Liver (tissue), 9 donors: ENCODE measurements around the gene PCYT1A. TPM values are rescaled to one million over a fixed set of nuclear protein-coding genes. Genes with fewer than 3 reads are reported as not detected.

Source experiments
- DNase-seq: peaks from one replicate; pipeline ENCODE4 v3.0.0-alpha.2; 2017; ENCODE audit warnings: low spot score
- H3K27ac ChIP-seq, 2 donors: one replicate each; pipeline ENCODE4 v1.7.0; 2013; ENCODE audit warnings: inconsistent platforms in 2 of 2, low read length in 2 of 2, control low read depth in 1 of 2, low read depth in 1 of 2, mild to moderate bottlenecking in 1 of 2
- H3K27me3 ChIP-seq, 4 donors: one replicate each; pipeline versions ENCODE4 v1.6.1 to v1.7.0; 2013; ENCODE audit warnings: low read length in 3 of 4, inconsistent platforms in 1 of 4, mild to moderate bottlenecking in 1 of 4, moderate library complexity in 1 of 4; ENCODE audit not compliant: control insufficient read depth in 4 of 4, insufficient read depth in 4 of 4
- H3K36me3 ChIP-seq, 4 donors: one replicate each; pipeline versions ENCODE4 v1.6.1 to v1.7.0; 2013; ENCODE audit warnings: low read length in 3 of 4, mild to moderate bottlenecking in 3 of 4, low read depth in 1 of 4, moderate library complexity in 1 of 4; ENCODE audit not compliant: control insufficient read depth in 4 of 4, insufficient read depth in 3 of 4
- H3K4me1 ChIP-seq, 4 donors: one replicate each; pipeline versions ENCODE4 v1.6.1 to v1.7.0; 2013; ENCODE audit warnings: low read length in 3 of 4, mild to moderate bottlenecking in 3 of 4, moderate library complexity in 1 of 4; ENCODE audit not compliant: control insufficient read depth in 4 of 4, insufficient read depth in 4 of 4
- H3K4me3 ChIP-seq, 3 donors: one replicate each; pipeline versions ENCODE4 v1.6.1 to v1.7.0; 2013; ENCODE audit warnings: low read length in 3 of 3, control low read depth in 1 of 3, low read depth in 1 of 3, mild to moderate bottlenecking in 1 of 3
- H3K9ac ChIP-seq, 2 donors: one replicate each; pipeline ENCODE4 v1.7.0; 2013; ENCODE audit warnings: low read length in 2 of 2, mild to moderate bottlenecking in 2 of 2, moderate library complexity in 2 of 2, control low read depth in 1 of 2, low read depth in 1 of 2
- H3K9me3 ChIP-seq, 4 donors: one replicate each; pipeline versions ENCODE4 v1.6.1 to v1.7.0; 2013; ENCODE audit warnings: low read length in 3 of 4; ENCODE audit not compliant: control insufficient read depth in 4 of 4
- EGR1 ChIP-seq, 2 donors: IDR thresholded peaks; 2 replicates each; pipeline ENCODE4 v1.6.1; 2016 to 2018; ENCODE audit warnings: antibody characterized with exemption in 2 of 2, low read depth in 2 of 2
- FOXA2 ChIP-seq: IDR thresholded peaks from 2 replicates; pipeline ENCODE4 v1.6.1; 2016; ENCODE audit warnings: antibody characterized with exemption
- HNF4A ChIP-seq, 2 donors: conservative IDR thresholded peaks; 2 replicates each; pipeline ENCODE4 v1.6.1; 2016; ENCODE audit warnings: antibody characterized with exemption in 2 of 2, mild to moderate bottlenecking in 2 of 2
- HNF4G ChIP-seq: IDR thresholded peaks from 2 replicates; pipeline ENCODE4 v1.6.1; 2016; ENCODE audit warnings: antibody characterized with exemption
- JUND ChIP-seq, 2 donors: IDR thresholded peaks; 2 replicates each; pipeline ENCODE4 v1.6.1; 2016; ENCODE audit warnings: antibody characterized with exemption in 2 of 2
- NR2F2 ChIP-seq: IDR thresholded peaks from 2 replicates; pipeline ENCODE4 v1.6.1; 2016; ENCODE audit warnings: antibody characterized with exemption
- SP1 ChIP-seq: IDR thresholded peaks from 2 replicates; pipeline ENCODE4 v1.6.1; 2018; ENCODE audit warnings: antibody characterized with exemption, mild to moderate bottlenecking
- TAF1 ChIP-seq: conservative IDR thresholded peaks from 2 replicates; pipeline ENCODE4 v1.6.1; 2016; ENCODE audit warnings: antibody characterized with exemption, mild to moderate bottlenecking
- WGBS: extraction: QIAGEN DNeasy Blood & Tissue Kit; methylation state at CpG from one replicate; pipeline ENCODE4 v1.1.7; 2013; 5-methylcytosine and 5-hydroxymethylcytosine counted together
- polyA plus RNA-seq, 2 donors: library from polyadenylated mRNA; stranded (reverse) in 1 of 2; unstranded in 1 of 2; fragments of 200-250 nt in 1 of 2; fragments of >200 nt in 1 of 2; fragmentation: Nextera tagmentation in 1 of 2; extraction: Ambion mirVana in 1 of 2; gene quantifications; one replicate each; pipeline versions ENCODE4 v1.2.1 to v1.2.3, GENCODE V29; 2013 to 2015
- total RNA-seq, 2 donors: library from RNA; depleted of rRNA; stranded (reverse); fragments of >200 nt; gene quantifications; one replicate each; pipeline ENCODE4 v1.2.3, GENCODE V29; 2014
- TF ChIP-seq, protein P1 (sequence below): IDR thresholded peaks from 2 replicates; pipeline ENCODE4 v1.6.1; 2016; ENCODE audit warnings: antibody characterized with exemption
- TF ChIP-seq, protein P2 (sequence below): IDR thresholded peaks from 2 replicates; pipeline ENCODE4 v1.6.1; 2016; ENCODE audit warnings: antibody characterized with exemption, mild to moderate bottlenecking
- TF ChIP-seq, protein P3 (sequence below): IDR thresholded peaks from 2 replicates; pipeline ENCODE4 v1.6.1; 2016; ENCODE audit warnings: antibody characterized with exemption
- TF ChIP-seq, protein P4 (sequence below): fragments of 150-350 bp; IDR thresholded peaks from 2 replicates; pipeline ENCODE4 v1.5.1; 2017; ENCODE audit warnings: improper control_type of control experiment, low read depth, low read length; ENCODE audit not compliant: missing input control
- donor health status: healthy.
- donor health status: healthy.
- donor health status: healthy.
- donor health status: healthy.
- donor health status: healthy.

The PCYT1A gene
- total and polyA plus RNA-seq, 4 donors, result 12.5 to 56.8 (median 24.3) TPM

DNA sequence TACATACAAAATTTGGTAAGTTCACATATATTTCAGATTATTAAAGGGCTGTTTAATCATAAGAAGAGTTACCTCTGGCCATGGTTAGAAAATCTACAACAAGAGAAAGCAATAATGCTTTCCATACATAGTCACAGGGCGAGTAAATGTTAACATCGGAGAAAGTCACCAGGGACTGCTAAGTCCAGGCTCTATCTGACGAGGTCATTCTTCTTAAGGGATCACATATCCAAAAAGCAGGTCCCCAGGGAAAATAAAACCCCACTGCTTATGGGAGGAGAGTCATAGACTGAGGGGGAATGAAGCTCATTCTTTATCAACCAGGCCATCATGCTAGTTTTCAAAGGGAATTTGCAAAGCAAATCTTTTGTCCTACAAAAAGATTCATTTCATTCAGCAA, 3.1 kb downstream of the PCYT1A start:
- DNase-seq, result no peak
- WGBS, result 94% methylated on average over 3 of the region's 3 CpGs

DNA sequence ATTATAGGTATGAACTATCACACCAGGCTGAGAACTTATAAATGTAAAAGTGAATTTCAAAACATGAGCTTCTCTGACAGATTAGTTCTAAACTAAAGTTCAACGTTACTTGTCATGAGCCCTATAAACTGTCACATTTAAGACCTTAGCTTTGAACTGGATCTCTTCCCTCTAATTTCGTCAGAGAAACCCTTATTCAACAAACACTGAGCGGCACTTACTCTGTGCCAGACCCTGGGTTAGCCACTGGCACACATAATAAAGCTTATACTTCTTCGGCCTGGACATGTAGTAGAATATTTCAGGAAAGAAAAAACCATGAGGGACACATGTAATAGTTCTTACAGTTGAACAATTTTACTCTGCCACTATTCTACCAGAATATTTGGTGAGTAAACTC, 5.6 kb downstream of the PCYT1A start:
- 36% methylated on average over 4 of the region's 4 CpGs for WGBS
- H3K27me3 ChIP-seq, result no peaks in the 10 kb centered on the region
- no peak for DNase-seq
- no peaks in the 10 kb centered on the region for H3K9me3 ChIP-seq
- TF ChIP-seq HNF4A (conservative IDR thresholded peaks at IDR 0.05) (peak in 1 of 2 donors; percentile 7), EGR1 (IDR thresholded peaks at IDR 0.05; ENCODE audit: low read depth in 2 of 2) (no peak), HNF4G (no peak), FOXA2 (no peak)
- TF ChIP-seq, protein P1, sequence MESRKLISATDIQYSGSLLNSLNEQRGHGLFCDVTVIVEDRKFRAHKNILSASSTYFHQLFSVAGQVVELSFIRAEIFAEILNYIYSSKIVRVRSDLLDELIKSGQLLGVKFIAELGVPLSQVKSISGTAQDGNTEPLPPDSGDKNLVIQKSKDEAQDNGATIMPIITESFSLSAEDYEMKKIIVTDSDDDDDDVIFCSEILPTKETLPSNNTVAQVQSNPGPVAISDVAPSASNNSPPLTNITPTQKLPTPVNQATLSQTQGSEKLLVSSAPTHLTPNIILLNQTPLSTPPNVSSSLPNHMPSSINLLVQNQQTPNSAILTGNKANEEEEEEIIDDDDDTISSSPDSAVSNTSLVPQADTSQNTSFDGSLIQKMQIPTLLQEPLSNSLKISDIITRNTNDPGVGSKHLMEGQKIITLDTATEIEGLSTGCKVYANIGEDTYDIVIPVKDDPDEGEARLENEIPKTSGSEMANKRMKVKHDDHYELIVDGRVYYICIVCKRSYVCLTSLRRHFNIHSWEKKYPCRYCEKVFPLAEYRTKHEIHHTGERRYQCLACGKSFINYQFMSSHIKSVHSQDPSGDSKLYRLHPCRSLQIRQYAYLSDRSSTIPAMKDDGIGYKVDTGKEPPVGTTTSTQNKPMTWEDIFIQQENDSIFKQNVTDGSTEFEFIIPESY, result no peak
- H3K4me1 ChIP-seq, result peaks cover 9 to 43% (median 28%) of the 10 kb centered on the region in 4 donors
- H3K9ac ChIP-seq, result no peak overlapping the region
- no peak overlapping the region for H3K4me3 ChIP-seq
- peak overlapping the region in 1 of 2 donors; percentile 5 for H3K27ac ChIP-seq
- no peaks in the 10 kb centered on the region for H3K36me3 ChIP-seq

More for the DNA sequence above, 3.1 kb downstream of the PCYT1A start:
- H3K9me3 ChIP-seq, result no peaks in the 10 kb centered on the region
- no peak overlapping the region for H3K9ac ChIP-seq
- TF ChIP-seq SP1 (no peak), NR2F2 (no peak), FOXA2 (no peak)
- TF ChIP-seq, protein P2, sequence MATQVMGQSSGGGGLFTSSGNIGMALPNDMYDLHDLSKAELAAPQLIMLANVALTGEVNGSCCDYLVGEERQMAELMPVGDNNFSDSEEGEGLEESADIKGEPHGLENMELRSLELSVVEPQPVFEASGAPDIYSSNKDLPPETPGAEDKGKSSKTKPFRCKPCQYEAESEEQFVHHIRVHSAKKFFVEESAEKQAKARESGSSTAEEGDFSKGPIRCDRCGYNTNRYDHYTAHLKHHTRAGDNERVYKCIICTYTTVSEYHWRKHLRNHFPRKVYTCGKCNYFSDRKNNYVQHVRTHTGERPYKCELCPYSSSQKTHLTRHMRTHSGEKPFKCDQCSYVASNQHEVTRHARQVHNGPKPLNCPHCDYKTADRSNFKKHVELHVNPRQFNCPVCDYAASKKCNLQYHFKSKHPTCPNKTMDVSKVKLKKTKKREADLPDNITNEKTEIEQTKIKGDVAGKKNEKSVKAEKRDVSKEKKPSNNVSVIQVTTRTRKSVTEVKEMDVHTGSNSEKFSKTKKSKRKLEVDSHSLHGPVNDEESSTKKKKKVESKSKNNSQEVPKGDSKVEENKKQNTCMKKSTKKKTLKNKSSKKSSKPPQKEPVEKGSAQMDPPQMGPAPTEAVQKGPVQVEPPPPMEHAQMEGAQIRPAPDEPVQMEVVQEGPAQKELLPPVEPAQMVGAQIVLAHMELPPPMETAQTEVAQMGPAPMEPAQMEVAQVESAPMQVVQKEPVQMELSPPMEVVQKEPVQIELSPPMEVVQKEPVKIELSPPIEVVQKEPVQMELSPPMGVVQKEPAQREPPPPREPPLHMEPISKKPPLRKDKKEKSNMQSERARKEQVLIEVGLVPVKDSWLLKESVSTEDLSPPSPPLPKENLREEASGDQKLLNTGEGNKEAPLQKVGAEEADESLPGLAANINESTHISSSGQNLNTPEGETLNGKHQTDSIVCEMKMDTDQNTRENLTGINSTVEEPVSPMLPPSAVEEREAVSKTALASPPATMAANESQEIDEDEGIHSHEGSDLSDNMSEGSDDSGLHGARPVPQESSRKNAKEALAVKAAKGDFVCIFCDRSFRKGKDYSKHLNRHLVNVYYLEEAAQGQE, result no peak
- TF ChIP-seq, protein P3, sequence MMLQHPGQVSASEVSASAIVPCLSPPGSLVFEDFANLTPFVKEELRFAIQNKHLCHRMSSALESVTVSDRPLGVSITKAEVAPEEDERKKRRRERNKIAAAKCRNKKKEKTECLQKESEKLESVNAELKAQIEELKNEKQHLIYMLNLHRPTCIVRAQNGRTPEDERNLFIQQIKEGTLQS, result no peak
- H3K4me3 ChIP-seq, result no peak overlapping the region
- H3K27ac ChIP-seq, result no peak overlapping the region
- no peaks in the 10 kb centered on the region for H3K36me3 ChIP-seq
- peaks cover 9 to 41% (median 28%) of the 10 kb centered on the region in 4 donors for H3K4me1 ChIP-seq
- no peaks in the 10 kb centered on the region for H3K27me3 ChIP-seq

DNA sequence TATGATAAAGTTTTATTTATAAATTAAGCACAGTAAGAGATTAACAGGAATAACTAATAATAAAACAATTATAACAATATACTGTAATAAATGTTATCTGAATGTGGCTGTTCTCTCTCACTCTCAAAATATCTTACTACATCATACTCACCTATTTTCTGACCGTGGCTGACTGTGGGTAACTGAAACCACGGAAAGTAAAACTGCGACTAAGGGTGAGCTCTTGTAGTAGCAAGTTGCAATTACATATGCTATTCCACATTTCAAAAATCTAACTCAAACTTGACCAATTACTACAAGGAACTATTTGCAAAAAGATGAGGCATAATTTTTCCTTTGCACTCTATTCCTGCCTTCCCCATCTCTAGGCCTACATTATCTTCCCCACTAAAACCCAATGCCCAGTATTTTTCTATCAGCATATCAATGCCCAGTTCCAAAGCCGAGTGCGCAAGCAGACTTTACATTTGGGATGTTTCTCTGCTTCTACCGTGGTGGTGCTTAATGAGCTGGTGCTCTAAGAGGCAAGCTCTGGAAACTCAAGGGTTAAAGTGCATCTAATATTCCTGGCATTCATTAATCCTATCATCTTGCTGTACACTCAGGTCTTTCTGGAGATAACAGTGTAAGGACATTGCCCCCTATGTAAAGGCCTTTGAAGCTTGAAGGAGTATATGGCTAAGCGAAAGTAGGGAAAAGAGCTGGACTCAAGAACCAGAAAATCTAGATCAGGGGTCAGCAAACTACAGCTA, 6.7 kb downstream of the PCYT1A start:
- no peak for DNase-seq
- Histone ChIP-seq H3K4me3 (no peak overlapping the region), H3K36me3 (no peaks in the 10 kb centered on the region), H3K27me3 (no peaks in the 10 kb centered on the region), H3K27ac (no peak overlapping the region), H3K4me1 (peaks cover 6 to 32% (median 22%) of the 10 kb centered on the region in 4 donors), H3K9me3 (no peaks in the 10 kb centered on the region), H3K9ac (no peak overlapping the region)
- 85% methylated on average over 7 of the region's 7 CpGs for WGBS
- TF ChIP-seq, protein P2, result no peak
- TF ChIP-seq TAF1, result no peak
- no peak for TF ChIP-seq FOXA2
- TF ChIP-seq, protein P1, result no peak
- TF ChIP-seq JUND (IDR thresholded peaks at IDR 0.05), result no peak
- TF ChIP-seq HNF4A (conservative IDR thresholded peaks at IDR 0.05), result no peak
- TF ChIP-seq, protein P4, sequence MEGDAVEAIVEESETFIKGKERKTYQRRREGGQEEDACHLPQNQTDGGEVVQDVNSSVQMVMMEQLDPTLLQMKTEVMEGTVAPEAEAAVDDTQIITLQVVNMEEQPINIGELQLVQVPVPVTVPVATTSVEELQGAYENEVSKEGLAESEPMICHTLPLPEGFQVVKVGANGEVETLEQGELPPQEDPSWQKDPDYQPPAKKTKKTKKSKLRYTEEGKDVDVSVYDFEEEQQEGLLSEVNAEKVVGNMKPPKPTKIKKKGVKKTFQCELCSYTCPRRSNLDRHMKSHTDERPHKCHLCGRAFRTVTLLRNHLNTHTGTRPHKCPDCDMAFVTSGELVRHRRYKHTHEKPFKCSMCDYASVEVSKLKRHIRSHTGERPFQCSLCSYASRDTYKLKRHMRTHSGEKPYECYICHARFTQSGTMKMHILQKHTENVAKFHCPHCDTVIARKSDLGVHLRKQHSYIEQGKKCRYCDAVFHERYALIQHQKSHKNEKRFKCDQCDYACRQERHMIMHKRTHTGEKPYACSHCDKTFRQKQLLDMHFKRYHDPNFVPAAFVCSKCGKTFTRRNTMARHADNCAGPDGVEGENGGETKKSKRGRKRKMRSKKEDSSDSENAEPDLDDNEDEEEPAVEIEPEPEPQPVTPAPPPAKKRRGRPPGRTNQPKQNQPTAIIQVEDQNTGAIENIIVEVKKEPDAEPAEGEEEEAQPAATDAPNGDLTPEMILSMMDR, result no peak
